Mammary epithelial cell (primary cell): ENCODE data around the gene GPR180.

Experiments
- EZH2 ChIP-seq: IDR thresholded peaks from 2 replicates; pipeline ENCODE4 v1.6.1; 2012; ENCODE audit warnings: low read length, inconsistent platforms, borderline replicate concordance
- TF ChIP-seq, protein P1 (sequence below), 2 donors: IDR thresholded peaks in 1 of 2; conservative IDR thresholded peaks in 1 of 2; 2 replicates each; pipeline ENCODE4 v1.5.1; 2011 to 2012; ENCODE audit warnings: inconsistent platforms in 2 of 2, low read length in 2 of 2, mild to moderate bottlenecking in 2 of 2, control low read depth in 1 of 2, low read depth in 1 of 2; ENCODE audit not compliant: insufficient read depth in 1 of 2; ENCODE audit errors: extremely low read depth in 1 of 2

DNA sequence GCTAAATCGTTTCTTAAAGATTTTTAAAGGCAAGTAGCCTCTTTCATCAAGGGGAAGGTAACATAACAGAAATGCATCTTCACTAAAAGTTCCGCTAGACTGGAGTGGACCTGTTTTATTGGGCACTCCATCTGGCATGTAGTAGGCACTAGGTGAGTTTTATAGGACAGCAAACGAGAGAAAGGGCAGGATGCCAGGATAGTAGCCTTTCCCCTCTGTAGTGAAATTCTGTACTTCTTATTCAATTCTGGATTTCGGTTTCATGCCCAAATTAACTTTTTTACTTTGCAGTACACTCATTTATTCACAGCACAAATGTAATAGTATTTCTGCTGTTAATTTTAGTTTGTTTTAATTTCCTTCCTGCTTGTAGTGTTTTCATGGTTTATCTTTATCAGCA, 45.2 kb downstream of the GPR180 start:
- TF ChIP-seq, protein P1, sequence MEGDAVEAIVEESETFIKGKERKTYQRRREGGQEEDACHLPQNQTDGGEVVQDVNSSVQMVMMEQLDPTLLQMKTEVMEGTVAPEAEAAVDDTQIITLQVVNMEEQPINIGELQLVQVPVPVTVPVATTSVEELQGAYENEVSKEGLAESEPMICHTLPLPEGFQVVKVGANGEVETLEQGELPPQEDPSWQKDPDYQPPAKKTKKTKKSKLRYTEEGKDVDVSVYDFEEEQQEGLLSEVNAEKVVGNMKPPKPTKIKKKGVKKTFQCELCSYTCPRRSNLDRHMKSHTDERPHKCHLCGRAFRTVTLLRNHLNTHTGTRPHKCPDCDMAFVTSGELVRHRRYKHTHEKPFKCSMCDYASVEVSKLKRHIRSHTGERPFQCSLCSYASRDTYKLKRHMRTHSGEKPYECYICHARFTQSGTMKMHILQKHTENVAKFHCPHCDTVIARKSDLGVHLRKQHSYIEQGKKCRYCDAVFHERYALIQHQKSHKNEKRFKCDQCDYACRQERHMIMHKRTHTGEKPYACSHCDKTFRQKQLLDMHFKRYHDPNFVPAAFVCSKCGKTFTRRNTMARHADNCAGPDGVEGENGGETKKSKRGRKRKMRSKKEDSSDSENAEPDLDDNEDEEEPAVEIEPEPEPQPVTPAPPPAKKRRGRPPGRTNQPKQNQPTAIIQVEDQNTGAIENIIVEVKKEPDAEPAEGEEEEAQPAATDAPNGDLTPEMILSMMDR (conservative IDR thresholded peaks at IDR 0.05 in 1 of 2, IDR thresholded peaks at IDR 0.05 in 1 of 2; ENCODE audit: extremely low read depth in 1 of 2, insufficient read depth in 1 of 2, low read depth in 1 of 2, low read length in 2 of 2) = no peak
- no peak for TF ChIP-seq EZH2
